Inflammatory macrophage treated with lipopolysaccharide for 1 hour (primary cell): ENCODE measurements around the gene EFR3B.
"Not testable (repeated sequence)": the region's sequence is repeated elsewhere in the genome, so short reads cannot be mapped to it uniquely, and the experiment has no call there.

Experiments used
- DNase-seq, 2 donors: peaks; one replicate each; pipeline ENCODE4 v3.0.0-alpha.2; 2020 to 2022

Gene EFR3B

GRCh38 chr2:25105336-25106085 lies 63.6 kb downstream of the EFR3B start:
- no peak for DNase-seq

- no peak for DNase-seq
Measured at GRCh38 chr2:25109822-25110221, 67.9 kb downstream of the EFR3B start.

DNA sequence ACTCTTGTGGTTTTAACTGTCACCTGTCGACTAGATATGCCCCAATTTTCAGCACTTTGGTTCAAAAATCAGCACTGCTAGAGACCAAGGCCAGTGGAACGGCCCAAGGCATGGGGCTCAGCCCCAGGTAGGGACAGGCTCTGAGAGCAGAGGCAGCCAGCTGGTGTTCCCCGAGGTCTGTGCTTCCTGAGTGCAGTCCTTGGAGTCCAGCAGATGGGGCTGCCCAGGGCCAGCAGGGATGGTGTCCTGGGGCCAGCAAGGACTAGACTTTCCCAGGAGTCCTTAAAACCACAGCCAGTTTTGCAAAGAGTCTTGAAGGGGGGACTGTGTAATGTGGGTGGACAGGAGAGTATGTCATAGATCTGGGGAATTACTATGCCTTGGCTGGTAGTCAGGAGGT lies 70.2 kb downstream of the EFR3B start:
- DNase-seq: no peak

- DNase-seq: no peak
Measured at GRCh38 chr2:25115249-25115883, 73.5 kb downstream of the EFR3B start.

DNA sequence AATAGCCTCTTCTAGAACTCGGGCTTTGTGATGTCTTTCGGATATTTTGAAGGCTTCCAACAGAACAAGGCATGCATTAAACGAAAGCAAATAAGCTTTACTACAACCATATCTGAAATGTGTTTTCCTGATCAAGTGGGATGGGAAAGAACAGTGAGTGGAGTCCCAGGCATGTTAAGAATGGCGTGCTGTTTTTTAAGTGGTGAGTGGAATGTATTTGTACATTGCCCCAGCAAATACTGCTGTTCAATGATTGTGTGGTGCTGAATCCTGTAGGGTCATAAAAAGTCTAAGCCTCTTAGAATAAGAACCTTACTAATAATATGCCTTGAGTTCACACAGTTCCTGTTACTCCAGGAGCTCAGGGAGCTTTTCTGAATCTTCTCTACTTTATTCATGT lies 74.0 kb downstream of the EFR3B start:
- no peak for DNase-seq

DNA sequence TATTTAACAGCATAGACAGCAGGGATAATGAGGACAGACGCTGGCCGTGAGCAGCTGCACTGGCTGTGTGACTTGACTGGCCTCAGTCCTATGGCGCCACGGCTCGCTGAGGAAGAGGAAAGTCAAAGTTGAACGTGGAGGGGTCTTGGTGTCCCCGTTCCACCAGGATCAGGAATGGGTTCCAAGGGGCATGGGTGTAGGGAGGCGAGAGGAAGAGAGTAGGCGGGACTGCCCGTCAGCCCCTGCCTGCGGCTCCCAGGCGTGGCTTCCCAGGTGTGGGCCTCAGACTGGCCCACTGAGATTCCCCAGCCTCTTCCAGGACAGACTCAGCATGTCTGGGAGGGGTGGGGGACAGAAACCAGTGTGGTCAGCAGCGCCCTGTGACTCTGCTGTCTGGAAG lies 75.1 kb downstream of the EFR3B start:
- DNase-seq: no peak

- DNase-seq: no peak
Measured at GRCh38 chr2:25119263-25119662, 77.4 kb downstream of the EFR3B start.

DNA sequence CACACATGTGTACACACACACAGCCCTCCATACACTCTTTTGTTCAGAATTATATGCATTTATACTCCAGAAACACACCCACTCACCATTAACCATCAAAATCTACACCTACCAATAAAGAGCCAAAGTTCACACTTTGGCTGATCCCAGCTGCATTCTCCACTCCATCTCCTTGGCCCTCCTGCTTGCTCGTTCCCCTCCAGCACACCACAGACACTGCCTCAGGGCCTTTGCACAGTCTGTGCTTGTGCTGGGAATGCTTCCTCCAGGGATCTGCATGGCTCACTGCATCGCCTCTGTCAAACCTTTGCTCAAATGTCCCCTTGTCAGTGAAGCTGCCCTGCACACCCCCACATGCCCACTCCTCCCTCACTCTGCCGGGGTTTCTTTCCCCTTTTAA lies 80.5 kb downstream of the EFR3B start:
- no peak for DNase-seq

GRCh38 chr2:25123682-25124081 lies 81.8 kb downstream of the EFR3B start:
- peak; percentile 47 to 82 for DNase-seq

DNA sequence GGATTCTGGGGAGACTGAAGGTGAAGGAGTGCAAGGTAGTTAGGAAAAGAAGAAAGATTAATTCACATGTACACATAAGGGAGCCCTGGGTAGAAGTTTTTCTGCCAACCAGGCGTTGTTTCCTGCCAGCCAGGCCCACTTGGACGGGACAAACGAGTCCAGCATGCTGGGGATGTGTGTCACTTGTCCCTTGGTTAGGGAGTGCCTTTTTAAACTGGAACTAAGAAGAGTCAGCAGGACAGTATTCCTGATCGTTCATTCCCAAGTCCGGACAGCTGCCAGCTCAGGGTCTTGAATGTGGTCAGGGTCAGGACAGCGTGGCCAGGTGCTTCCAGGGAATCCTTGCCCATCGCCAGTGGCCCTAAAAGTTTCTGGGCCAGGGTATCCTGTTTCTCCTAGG lies 83.3 kb downstream of the EFR3B start:
- no peak for DNase-seq

DNA sequence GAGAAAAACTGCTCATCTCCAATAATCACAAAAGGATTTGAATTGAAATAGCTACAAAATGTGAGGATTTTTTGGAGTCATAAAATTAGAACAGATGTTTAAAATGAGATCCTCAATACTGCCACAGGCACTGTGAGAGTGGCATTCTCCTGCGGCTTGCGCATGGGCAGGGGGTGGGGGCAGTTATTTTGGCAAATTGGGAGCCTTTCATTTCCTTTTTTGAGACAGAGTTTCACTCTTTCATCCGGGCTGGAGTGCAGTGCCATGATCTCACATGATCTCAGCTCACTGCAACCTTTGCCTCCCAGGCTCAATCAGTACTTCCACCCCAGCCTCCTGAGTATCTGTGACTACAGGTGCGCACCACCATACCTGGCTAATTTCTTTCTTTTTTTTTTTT lies 84.1 kb downstream of the EFR3B start:
- peak; percentile 39 to 52 for DNase-seq

DNA sequence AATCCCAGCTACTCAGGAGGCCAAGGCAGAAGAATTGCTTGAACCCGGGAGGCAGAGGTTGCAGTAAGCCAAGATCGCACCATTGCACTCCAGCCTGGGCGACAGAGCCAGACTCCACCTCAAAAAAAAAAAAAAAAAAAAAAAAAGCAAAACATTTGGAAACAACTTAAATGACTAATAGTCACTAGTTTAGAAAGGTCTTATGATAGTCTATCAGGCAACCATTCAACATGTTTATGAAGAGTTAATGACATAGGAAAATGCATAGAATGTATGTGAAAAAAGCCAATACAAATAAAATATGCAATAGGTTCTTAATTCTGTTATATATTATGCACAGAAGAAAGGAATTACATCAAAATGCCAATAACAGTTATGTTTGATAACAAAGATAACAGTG lies 85.2 kb downstream of the EFR3B start:
- DNase-seq: peak; percentile 14 to 61

DNA sequence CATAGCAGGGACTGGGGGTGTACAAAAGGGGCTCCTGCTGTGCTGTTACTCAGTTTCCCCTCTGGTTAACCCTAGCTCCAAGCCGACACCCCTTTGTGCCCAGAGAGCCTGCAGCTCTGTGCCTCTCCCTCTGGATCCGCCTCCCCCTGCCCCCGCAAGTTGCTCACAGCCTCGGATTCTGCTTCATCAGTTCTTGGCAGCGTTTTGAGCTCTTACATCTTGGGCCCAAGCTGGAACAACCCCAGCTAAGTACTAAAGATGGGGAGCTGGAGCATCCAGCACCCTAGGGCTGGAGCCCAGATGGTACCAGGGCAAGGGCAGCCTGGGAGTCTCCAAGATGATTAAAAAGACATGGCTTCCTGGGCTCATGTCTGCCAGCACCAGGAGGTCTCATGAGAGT lies 85.8 kb downstream of the EFR3B start:
- no peak for DNase-seq

- DNase-seq: no peak
Measured at GRCh38 chr2:25129901-25130520, 88.1 kb downstream of the EFR3B start.

DNA sequence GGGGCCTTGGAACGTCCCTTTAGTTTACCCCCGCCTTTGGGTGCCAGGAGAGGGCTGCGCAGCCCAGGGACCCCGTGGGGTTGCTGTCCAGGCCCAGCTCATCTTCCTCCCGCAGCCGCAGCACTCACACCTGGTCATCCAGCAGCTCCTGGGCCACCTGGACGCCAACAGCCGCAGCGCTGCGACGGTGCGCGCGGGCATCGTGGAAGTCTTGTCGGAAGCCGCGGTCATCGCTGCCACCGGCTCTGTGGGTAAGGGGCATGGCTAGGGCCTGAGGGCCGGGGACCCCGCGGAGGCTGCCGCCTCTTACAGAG lies 89.3 kb downstream of the EFR3B start:
- no peak for DNase-seq

GRCh38 chr2:25131567-25132298 lies 89.9 kb downstream of the EFR3B start:
- DNase-seq: no peak

DNA sequence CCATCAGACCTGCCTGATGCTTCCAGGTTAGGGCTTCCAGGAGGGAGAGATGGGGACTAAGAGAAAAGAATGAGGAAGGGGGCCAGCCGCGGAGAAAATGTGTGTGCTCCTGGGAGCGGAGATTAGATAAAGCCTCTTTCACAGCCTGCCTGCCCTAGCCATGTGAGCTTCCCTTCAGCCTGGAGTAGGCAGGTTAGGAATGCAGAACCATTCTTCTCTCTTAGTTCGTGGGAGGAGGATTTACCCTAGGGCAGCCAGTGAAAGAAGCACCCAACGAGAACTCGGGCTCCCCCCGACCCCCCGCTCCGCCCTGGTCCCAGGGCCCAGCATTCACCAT lies 90.4 kb downstream of the EFR3B start:
- DNase-seq: peak in 1 of 2 donors; percentile 39

- DNase-seq: no peak
Measured at GRCh38 chr2:25132693-25133092, 90.8 kb downstream of the EFR3B start.

DNA sequence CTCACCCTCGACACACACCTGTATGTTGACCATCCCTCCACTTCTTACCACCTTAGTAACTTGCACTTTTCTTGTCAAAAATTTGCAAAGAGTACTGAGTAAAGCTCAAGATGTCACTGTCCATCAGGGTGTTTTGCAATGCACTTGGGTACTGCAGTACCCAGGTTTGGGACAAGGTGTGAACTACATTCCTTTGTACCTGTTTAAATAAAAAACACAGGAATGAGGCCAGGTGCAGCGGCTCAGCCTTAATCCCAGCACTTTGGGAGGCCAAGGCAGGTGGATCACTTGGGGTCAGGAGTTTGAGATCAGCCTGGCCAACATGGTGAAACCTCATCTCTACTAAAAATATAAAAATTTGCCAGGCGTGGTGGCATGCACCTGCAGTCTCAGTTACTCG lies 98.7 kb downstream of the EFR3B start:
- not testable (repeated sequence) for DNase-seq

- no peak for DNase-seq
Measured at GRCh38 chr2:25141120-25141519, 99.2 kb downstream of the EFR3B start.

DNA sequence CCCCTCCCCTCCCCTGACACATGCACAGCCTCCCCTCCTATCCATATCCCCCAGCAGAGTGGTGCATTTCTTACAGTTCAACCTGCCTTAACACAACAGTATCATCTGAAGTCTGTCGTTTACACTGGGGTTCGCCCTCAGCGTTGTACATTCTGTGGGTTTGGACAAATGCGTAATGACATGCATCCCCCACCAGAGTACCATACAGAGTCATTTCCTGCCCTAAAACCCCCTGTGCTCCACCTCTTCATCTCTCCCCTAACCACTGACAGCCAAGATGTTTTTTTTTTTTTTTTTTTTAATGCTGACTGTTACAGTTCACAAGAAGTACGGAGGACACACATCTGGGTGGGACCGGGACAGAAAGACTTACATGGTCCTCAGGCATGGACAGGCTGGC lies 103.9 kb downstream of the EFR3B start:
- no peak for DNase-seq

DNA sequence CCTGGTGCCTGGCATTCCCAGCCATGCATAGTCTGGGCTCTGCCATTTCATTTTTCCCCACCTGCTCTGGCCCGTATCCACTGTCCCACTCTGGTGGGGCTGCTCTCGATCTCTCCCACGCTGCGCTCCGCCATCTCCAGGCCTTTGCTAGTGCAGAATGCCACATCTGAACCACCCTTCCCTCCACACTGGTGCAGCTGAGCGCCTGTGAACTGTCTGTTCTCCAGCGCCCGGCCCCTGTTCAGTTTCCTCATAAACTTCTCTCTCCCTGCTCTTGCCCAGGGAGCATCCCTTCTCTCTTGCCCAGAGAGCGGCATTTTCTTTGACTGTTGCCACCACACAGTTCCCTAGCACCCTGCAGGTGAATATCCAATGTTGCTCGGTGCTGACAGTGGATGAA lies 105.0 kb downstream of the EFR3B start:
- DNase-seq: no peak

DNA sequence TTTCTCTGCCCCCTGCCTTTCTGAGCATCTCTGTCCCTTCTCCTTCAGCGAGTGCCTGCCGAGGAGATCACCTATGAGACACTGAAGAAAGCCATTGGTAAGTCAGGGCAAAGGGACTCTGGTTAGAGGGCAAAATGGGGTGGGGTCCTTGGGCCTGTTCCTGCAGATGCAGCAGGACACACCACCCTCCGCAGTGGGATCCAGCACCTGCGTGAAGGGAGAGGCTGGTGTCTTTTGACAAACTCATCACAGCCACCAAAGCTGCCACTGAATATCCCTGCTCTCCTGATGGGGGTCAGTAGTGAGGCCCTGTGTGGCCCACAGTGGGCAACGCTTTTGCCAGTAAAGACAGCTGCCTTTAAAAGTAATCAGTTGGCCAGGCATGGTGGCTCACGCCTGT lies 107.8 kb downstream of the EFR3B start:
- DNase-seq: no peak

DNA sequence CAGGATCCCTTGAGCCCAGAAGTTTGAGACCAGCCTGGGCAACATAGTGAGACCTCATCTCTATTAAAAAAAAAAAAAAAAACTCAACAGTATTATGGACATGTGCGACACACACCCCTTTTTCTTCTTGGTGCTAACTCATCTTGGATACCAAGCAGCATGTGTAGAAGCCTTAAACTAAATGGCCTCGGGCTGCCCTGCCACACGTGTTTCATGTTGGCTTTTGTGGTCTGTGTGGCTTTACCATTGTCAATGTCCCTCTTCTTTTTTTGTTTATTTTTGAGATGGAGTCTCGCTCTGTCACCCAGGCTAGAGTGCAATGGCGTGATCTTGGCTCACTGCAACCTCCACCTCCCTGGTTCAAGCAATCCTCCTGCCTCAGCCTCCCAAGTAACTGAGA lies 109.1 kb downstream of the EFR3B start:
- not testable (repeated sequence) for DNase-seq
